Smooth muscle cell of the umbilical artery (primary cell): ENCODE measurements around the gene NPFF. TPM values are rescaled to one million over a fixed set of nuclear protein-coding genes. Genes with fewer than 3 reads are reported as not detected.

Experiments
- total RNA-seq: library from RNA; depleted of rRNA; stranded (reverse); fragments of >200 nt; gene quantifications from 2 replicates; pipeline ENCODE4 v1.2.3, GENCODE V29; 2014

Gene NPFF, protein sequence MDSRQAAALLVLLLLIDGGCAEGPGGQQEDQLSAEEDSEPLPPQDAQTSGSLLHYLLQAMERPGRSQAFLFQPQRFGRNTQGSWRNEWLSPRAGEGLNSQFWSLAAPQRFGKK
- total RNA-seq: not detected in 2 replicates

DNA sequence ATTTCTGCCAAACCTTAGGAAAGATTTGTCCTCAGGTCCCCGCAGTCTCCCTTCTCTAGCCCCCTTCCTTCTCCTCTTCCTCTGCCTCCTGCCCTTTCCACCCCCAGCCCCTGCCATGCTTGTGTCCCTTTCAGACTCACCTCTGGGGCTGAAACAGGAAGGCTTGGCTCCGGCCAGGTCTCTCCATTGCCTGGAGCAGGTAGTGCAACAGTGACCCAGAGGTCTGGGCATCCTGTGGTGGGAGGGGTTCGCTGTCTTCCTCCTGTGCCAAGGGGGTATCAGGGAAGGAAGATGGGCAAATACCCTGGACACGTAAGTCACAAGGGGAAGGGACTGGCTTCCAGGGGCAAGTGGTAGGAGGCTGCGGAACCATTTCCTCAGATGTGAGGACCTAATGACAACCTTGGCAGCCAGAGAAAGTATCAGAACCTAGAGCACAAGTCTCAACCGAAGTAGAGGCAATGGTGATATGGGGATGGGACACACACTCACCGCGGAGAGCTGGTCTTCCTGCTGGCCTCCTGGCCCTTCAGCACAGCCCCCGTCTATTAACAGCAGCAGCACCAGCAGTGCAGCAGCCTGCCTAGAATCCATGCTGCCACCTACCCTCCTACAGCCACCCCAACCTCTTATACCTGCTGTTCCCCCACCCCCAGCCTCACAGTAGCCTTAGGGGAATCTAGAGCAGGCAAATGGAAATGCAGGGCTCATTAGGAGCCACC is at the start of gene NPFF:
NPFF (minus strand) TSS at position 604 of the 722 bp plus-strand sequence; CDS start at position 594, 10 bp downstream.

DNA sequence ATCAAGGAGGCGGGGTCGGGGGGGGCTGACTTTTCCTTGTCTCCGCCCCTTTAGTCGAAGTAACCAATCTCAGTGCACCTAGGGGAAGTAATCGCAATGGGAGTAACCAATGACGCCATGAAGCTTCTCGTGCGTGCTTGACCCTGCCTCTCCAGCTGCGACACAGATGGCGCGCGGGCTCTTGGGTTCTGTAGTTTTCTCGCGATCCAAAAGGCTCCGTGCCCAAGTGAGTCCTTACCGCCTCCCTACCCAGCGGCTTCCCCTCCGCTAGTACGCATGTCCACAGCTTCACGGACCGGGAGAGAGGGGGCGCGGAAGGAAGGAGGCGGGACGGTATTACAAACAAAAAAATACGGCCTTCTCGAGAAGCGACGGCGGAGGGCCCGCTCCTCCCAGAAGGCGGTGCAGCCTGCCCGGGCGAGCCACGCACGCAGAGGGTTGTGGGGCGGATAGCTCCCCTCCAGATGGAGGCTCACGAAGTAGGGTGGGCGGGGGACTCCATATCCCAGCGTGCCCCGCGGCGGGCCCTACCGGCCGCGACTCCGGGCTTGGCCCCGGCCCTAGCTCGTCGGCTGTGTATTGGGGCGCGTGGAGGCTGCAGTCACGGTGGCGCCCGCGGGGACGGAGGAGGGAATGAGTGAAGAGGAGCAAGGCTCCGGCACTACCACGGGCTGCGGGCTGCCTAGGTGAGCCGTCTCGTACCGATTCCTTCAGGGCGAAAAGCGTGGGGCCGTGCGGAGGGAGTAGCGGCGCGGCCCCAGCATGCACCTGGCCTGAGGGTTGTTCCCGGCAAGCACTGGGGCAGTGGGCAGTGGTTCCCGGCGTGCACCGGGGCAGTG is 6.3 kb downstream of the NPFF start, which contains the start of gene TARBP2:
TARBP2 (plus strand) TSS at position 508 of the 839 bp plus-strand sequence; CDS start at position 634, 126 bp downstream.

DNA sequence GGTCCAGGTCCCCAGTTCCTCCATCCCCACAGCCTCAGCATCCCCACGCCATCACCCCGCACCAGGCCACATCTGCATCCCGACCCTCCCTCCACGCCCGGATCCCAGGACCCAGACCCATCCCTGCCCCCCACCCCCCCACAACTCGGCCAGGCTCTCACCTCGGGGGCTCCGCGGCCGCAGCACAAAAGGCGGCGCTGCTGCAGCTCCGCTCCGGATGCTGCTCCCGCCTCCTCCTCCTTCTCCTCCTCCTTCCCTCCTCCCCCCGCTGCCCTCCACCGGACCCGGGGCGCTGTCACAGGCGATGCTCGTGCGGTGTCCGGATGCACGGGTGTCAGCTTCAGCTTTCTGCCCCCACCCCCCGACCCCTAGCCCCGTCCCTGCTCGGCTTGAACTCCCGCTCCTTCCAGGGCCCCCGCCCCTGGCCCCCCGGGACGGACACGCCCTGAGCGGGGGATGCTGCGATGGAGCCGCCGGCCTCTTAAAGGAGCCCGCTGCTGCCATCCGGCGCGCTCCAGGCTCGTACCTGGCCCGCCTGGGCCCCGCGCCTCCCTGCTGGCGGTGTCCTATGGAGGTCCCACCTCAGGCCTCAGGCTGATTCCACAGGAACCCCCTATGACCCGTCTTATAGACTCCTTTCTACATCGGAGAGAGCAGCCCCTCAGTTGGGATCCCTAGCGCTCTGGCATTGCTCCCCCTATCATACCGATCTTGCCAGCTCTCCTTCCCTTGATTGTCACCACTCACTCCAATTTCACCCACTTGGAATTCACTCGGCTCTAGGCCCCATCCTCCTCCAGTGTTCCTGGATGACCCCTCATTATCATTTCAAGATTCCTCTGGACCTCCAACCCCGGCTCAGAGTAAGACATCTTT is 7.8 kb downstream of the NPFF start, which contains the start of gene MAP3K12:
MAP3K12 (minus strand) TSS at position 193 of the 876 bp plus-strand sequence. CDS start 12,067 bp downstream, outside the sequence.

Other genes starting within 250 kb of the NPFF start
- 0.59 and 5.3 TPM in 2 replicates for gene ESPL1, start 239.2 kb downstream of the NPFF start, total RNA-seq
- 189 and 681 TPM in 2 replicates for gene PFDN5, start 211.9 kb downstream of the NPFF start, total RNA-seq
- 27.6 and 31.7 TPM in 2 replicates for gene MYG1, start 207.8 kb downstream of the NPFF start, total RNA-seq
- 39.8 and 43.9 TPM in 2 replicates for gene AAAS, start 185.9 kb downstream of the NPFF start, total RNA-seq
- not detected in 2 replicates for gene SP7, start 171.1 kb downstream of the NPFF start, total RNA-seq
- gene SP1, start 127.3 kb downstream of the NPFF start, total RNA-seq: 24.1 and 37.1 TPM in 2 replicates
- gene AMHR2, start 83.6 kb downstream of the NPFF start, total RNA-seq: not detected in 2 replicates
- gene PRR13, start 65.8 kb downstream of the NPFF start, total RNA-seq: 20.2 and 23.7 TPM in 2 replicates
- 287 and 374 TPM in 2 replicates for gene PCBP2, start 55.4 kb downstream of the NPFF start, total RNA-seq
- gene MAP3K12, start 8.0 kb downstream of the NPFF start, total RNA-seq: 29.0 and 30.6 TPM in 2 replicates
- 29.1 and 34.1 TPM in 2 replicates for gene TARBP2, start 6.2 kb downstream of the NPFF start, total RNA-seq
- gene ATF7, start 118.9 kb upstream of the NPFF start, total RNA-seq: 8.8 and 9.8 TPM in 2 replicates
- 70.1 and 116 TPM in 2 replicates for gene ATP5MC2, start 168.6 kb upstream of the NPFF start, total RNA-seq
- 73.7 and 99.5 TPM in 2 replicates for gene CALCOCO1, start 220.0 kb upstream of the NPFF start, total RNA-seq
- gene CISTR, start 244.5 kb upstream of the NPFF start, total RNA-seq: not detected in 2 replicates